GM13976 (cell line): ENCODE measurements around the gene ZSWIM9.

Source experiments
- DNase-seq: peaks from one replicate; pipeline ENCODE4 v3.0.0; 2012; ENCODE audit warnings: low spot score
- CTCF ChIP-seq: IDR thresholded peaks from 2 replicates; pipeline ENCODE4 v1.5.1; 2012; ENCODE audit warnings: borderline replicate concordance, mild to moderate bottlenecking; ENCODE audit not compliant: insufficient read depth; ENCODE audit errors: extremely low read depth, missing control alignments, control extremely low read depth
- in situ Hi-C: fragments of 300-500 bp; cut with MboI; formaldehyde crosslinking; loops from one replicate; pipeline ENCODE4 v1.12.0; 2022; ENCODE audit warnings: low sequenced_read_pairs, mixed read lengths, inconsistent platforms; ENCODE audit not compliant: unreplicated experiment

The ZSWIM9 gene

GRCh38 chr19:48148576-48148975 lies 21.9 kb upstream of the ZSWIM9 start:
- no peak for DNase-seq
- in situ Hi-C loops, result no loop called here
- no peak for TF ChIP-seq CTCF

DNA sequence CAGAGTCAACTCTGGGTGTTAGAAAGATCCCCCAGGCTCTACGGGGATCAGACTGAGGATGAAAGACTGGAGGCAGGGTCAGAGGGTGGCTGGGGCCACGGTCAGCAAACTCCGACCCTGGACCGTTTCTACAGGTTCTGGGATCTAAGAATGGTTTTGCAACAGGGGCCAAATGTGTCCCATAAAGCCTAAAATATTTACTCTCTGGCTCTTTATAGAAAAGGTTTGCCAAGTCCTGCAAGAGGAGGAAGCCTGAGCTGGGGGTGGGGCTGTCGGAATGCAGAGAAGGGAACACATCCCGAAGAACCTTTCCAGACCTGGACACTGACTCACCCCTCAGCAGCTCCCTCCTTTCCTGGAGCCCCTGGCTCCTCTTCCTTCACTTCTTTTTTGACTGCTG lies 21.1 kb upstream of the ZSWIM9 start:
- TF ChIP-seq CTCF, result no peak
- in situ Hi-C loops, result no loop called here
- no peak for DNase-seq

DNA sequence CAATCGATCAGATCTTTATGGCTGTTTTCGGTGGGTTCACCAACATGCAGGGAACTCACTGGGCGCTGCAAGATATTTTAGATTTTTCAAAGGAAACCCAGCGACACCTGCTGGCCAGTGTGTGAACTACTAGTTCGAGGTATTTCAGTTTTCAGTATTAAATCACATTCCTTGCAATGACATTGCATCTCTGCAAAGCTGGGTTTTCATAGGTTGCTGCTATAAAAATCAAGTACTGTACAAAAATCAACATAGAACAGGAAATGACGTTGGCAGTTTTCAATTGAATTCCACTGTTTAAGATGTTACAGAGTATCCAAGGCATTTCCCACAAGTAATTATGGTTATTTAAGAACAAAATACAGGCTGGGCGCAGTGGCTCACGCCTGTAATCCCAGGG lies 17.9 kb upstream of the ZSWIM9 start:
- peak; percentile 62 for TF ChIP-seq CTCF
- in situ Hi-C loops, result loop anchor here (10.0 kb wide), 1 partner anchor 48 kb away; no protein-coding TSS in a partner anchor
- peak; percentile 80 for DNase-seq

DNA sequence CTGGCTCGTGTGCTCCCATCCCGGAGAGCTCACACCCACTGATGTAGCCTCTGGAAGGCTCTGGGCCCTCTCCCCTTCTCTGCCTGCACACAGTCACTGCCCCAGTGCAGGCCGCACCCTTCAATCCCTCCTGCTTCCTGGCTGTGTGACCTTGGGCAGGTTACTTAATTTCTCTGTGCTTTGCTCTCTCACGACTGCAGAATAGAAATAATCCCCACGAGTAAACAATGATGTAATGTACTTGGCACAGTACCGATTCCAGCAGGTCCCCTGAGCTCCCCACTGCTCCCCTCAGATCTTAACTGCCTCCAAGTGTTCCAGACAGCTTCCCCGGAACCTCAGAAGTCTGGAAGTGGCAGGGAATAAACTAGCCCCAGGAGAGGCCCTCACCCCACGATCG lies 16.5 kb upstream of the ZSWIM9 start:
- DNase-seq, result no peak
- no peak for TF ChIP-seq CTCF
- in situ Hi-C loops, result loop anchor here (10.0 kb wide), 1 partner anchor 49 kb away; no protein-coding TSS in a partner anchor

GRCh38 chr19:48158210-48158790 lies 12.2 kb upstream of the ZSWIM9 start:
- in situ Hi-C loops, result loop anchor here (10.0 kb wide), 1 partner anchor 53 kb away; no protein-coding TSS in a partner anchor
- TF ChIP-seq CTCF, result no peak
- DNase-seq, result no peak

DNA sequence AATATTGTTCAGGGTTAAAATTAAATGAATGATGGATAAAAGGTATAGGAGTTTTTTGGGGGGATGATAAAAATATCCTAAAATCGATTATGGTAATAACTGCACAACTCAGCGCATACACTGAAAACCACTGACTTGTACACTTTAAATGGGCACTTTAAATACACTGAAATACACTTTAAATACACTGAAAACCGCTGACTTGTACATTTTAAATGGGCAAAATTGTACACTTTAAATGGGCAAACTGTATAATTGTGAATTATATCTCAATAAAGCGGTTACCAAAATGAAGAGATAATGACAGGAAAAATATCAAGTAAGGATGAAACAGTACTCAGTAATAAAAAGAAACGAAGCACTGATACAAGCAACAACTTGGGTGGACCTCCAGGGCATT lies 1.8 kb upstream of the ZSWIM9 start:
- no peak for TF ChIP-seq CTCF
- in situ Hi-C loops, result no loop called here
- no peak for DNase-seq
